Measurements from ENCODE around the gene SEH1L. TPM values are rescaled to one million over a fixed set of nuclear protein-coding genes. Genes with fewer than 3 reads are reported as not detected.

SEH1L gene
- total RNA-seq, 1 experiment from 2014 or later: 61.2 TPM

- intact Hi-C loops (cut with micrococcal nuclease; ENCODE audit: unreplicated experiment): no loop called here
- Mint-ChIP-seq H3K9me3 (ENCODE audit: low read depth, unreplicated experiment) (no peaks in the 10 kb centered on the region), H3K4me3 (ENCODE audit: low read depth, unreplicated experiment) (no peak overlapping the region), H3K36me3 (ENCODE audit: insufficient read depth, unreplicated experiment) (peaks cover 10% of the 10 kb centered on the region), H3K27me3 (ENCODE audit: unreplicated experiment) (no peaks in the 10 kb centered on the region), H3K4me1 (ENCODE audit: low read depth, unreplicated experiment) (no peaks in the 10 kb centered on the region), H3K27ac (ENCODE audit: unreplicated experiment) (no peak overlapping the region)
- CTCF ChIA-PET: no interaction called here
- DNase-seq: no peak
- BruUV-seq (replicated peaks): no TSS peak
- no peak for TF ChIP-seq CTCF (IDR thresholded peaks at IDR 0.05; ENCODE audit: unreplicated experiment)
These were observed 77.4 kb downstream of the SEH1L start for GRCh38 chr18:13025233-13025632.

GRCh38 chr18:13026583-13027270 is 78.9 kb downstream of the SEH1L start:
- H3K4me1 Mint-ChIP-seq (ENCODE audit: low read depth, unreplicated experiment): no peaks in the 10 kb centered on the region
- H3K27me3 Mint-ChIP-seq (ENCODE audit: unreplicated experiment): no peaks in the 10 kb centered on the region
- intact Hi-C loops (cut with micrococcal nuclease; ENCODE audit: unreplicated experiment): no loop called here
- DNase-seq: no peak
- H3K36me3 Mint-ChIP-seq (ENCODE audit: insufficient read depth, unreplicated experiment): peaks cover 13% of the 10 kb centered on the region
- BruUV-seq (replicated peaks): no TSS peak
- H3K27ac Mint-ChIP-seq (ENCODE audit: unreplicated experiment): no peak overlapping the region
- CTCF ChIA-PET: no interaction called here
- H3K4me3 Mint-ChIP-seq (ENCODE audit: low read depth, unreplicated experiment): no peak overlapping the region
- TF ChIP-seq CTCF (IDR thresholded peaks at IDR 0.05; ENCODE audit: unreplicated experiment): no peak
- H3K9me3 Mint-ChIP-seq (ENCODE audit: low read depth, unreplicated experiment): no peaks in the 10 kb centered on the region

- CTCF ChIA-PET: no interaction called here
These were observed 81.1 kb downstream of the SEH1L start for GRCh38 chr18:13028869-13029268.

GRCh38 chr18:13032173-13032572 is 84.4 kb downstream of the SEH1L start:
- no peak for TF ChIP-seq CTCF (IDR thresholded peaks at IDR 0.05; ENCODE audit: unreplicated experiment)
- intact Hi-C loops (cut with micrococcal nuclease; ENCODE audit: unreplicated experiment): no loop called here
- Mint-ChIP-seq H3K36me3 (ENCODE audit: insufficient read depth, unreplicated experiment) (peaks cover 9% of the 10 kb centered on the region), H3K9me3 (ENCODE audit: low read depth, unreplicated experiment) (no peaks in the 10 kb centered on the region), H3K4me1 (ENCODE audit: low read depth, unreplicated experiment) (no peaks in the 10 kb centered on the region), H3K4me3 (ENCODE audit: low read depth, unreplicated experiment) (no peak overlapping the region), H3K27me3 (ENCODE audit: unreplicated experiment) (no peaks in the 10 kb centered on the region), H3K27ac (ENCODE audit: unreplicated experiment) (no peak overlapping the region)
- DNase-seq: no peak
- CTCF ChIA-PET: no interaction called here
- BruUV-seq (replicated peaks): no TSS peak

More at GRCh38 chr18:13028869-13029268, 81.1 kb downstream of the SEH1L start:
- Mint-ChIP-seq H3K36me3 (ENCODE audit: insufficient read depth, unreplicated experiment) (peaks cover 19% of the 10 kb centered on the region), H3K4me1 (ENCODE audit: low read depth, unreplicated experiment) (no peaks in the 10 kb centered on the region), H3K4me3 (ENCODE audit: low read depth, unreplicated experiment) (no peak overlapping the region), H3K9me3 (ENCODE audit: low read depth, unreplicated experiment) (no peaks in the 10 kb centered on the region), H3K27me3 (ENCODE audit: unreplicated experiment) (no peaks in the 10 kb centered on the region), H3K27ac (ENCODE audit: unreplicated experiment) (no peak overlapping the region)
- TF ChIP-seq CTCF (IDR thresholded peaks at IDR 0.05; ENCODE audit: unreplicated experiment): no peak
- BruUV-seq (replicated peaks): no TSS peak
- no peak for DNase-seq
- intact Hi-C loops (cut with micrococcal nuclease; ENCODE audit: unreplicated experiment): no loop called here
